SK-N-SH (cell line): ENCODE measurements around the gene TUFT1. TPM values are rescaled to one million over a fixed set of nuclear protein-coding genes. Genes with fewer than 3 reads are reported as not detected.
"Not testable (repeated sequence)": the region's sequence is repeated elsewhere in the genome, so short reads cannot be mapped to it uniquely, and the experiment has no call there.

Source experiments
- CTCF ChIA-PET: fragments of 300-600, 350-600 bp; formaldehyde crosslinking; extraction: SDS; loops from one replicate; lab custom pipeline; 2021; lab: Yijun Ruan, JAX
- POLR2A ChIA-PET: fragments of 350-600 bp; sonication (Branson Sonifier 250); formaldehyde crosslinking; extraction: SDS; loops from one replicate; lab custom pipeline; 2020; ENCODE audit warnings: antibody characterized with exemption, inconsistent platforms; lab: Yijun Ruan, JAX
- DNase-seq: peaks from one replicate; pipeline ENCODE4 v3.0.0; 2012
- H2AFZ ChIP-seq: fragments of 200-600 bp; sonication (generic); 2 replicates; pipeline ENCODE4 v1.8.1; 2016; ENCODE audit warnings: antibody characterized with exemption, mild to moderate bottlenecking, low read depth
- H3F3A ChIP-seq: fragments of 200-600 bp; sonication (generic); replicated peaks from 2 replicates; pipeline ENCODE3; 2016; ENCODE audit warnings: antibody characterized with exemption, mild to moderate bottlenecking; ENCODE audit not compliant: insufficient read depth
- H3K27ac ChIP-seq, 2 experiments: fragments of 200-500 bp in 1 of 2; fragments of 200-600 bp in 1 of 2; sonication (Bioruptor generic) in 1 of 2; sonication (generic), shearing (Covaris generic) in 1 of 2; 2 replicates each; pipeline versions ENCODE4 v1.5.1 to v1.6.1; 2014 to 2016; ENCODE audit warnings: low read depth in 2 of 2, inconsistent platforms in 1 of 2, low read length in 1 of 2, mild to moderate bottlenecking in 1 of 2, mixed read lengths in 1 of 2
- H3K27me3 ChIP-seq: fragments of 200-600 bp; sonication (generic), shearing (Covaris generic); 2 replicates; pipeline ENCODE4 v1.6.1; 2016; ENCODE audit warnings: mixed run types; ENCODE audit not compliant: insufficient read depth
- H3K36me3 ChIP-seq, 2 experiments: fragments of 200-500 bp in 1 of 2; fragments of 200-600 bp in 1 of 2; sonication (Bioruptor generic) in 1 of 2; sonication (generic) in 1 of 2; replicated peaks in 1 of 2; 2 replicates each; pipeline versions ENCODE3 to v1.5.1; 2014 to 2016; ENCODE audit warnings: low read length in 1 of 2, mild to moderate bottlenecking in 1 of 2; ENCODE audit not compliant: insufficient read depth in 2 of 2, control insufficient read depth in 1 of 2
- H3K4me1 ChIP-seq, 2 experiments: fragments of 200-500 bp in 1 of 2; fragments of 200-600 bp in 1 of 2; sonication (Bioruptor generic) in 1 of 2; sonication (generic), shearing (Covaris generic) in 1 of 2; 2 replicates each; pipeline versions ENCODE4 v1.5.1 to v1.6.1; 2014 to 2016; ENCODE audit warnings: low read depth in 1 of 2, low read length in 1 of 2, mixed run types in 1 of 2; ENCODE audit not compliant: insufficient read depth in 2 of 2, control insufficient read depth in 1 of 2
- H3K4me2 ChIP-seq: fragments of 200-600 bp; sonication (generic), shearing (Covaris generic); 2 replicates; pipeline ENCODE4 v1.6.1; 2017; ENCODE audit warnings: mixed run types
- H3K4me3 ChIP-seq, 2 experiments: fragments of 200-500 bp in 1 of 2; fragments of 200-600 bp in 1 of 2; sonication (Bioruptor generic) in 1 of 2; sonication (generic), shearing (Covaris generic) in 1 of 2; 2 replicates each; pipeline versions ENCODE4 v1.5.1 to v1.8.1; 2014 to 2016; ENCODE audit warnings: low read depth in 2 of 2, inconsistent platforms in 1 of 2, low read length in 1 of 2, mild to moderate bottlenecking in 1 of 2, mixed read lengths in 1 of 2, moderate library complexity in 1 of 2
- H3K79me2 ChIP-seq: fragments of 200-600 bp; sonication (generic); 2 replicates; pipeline ENCODE4 v1.8.1; 2017; ENCODE audit warnings: mild to moderate bottlenecking; ENCODE audit not compliant: insufficient read depth
- H3K9ac ChIP-seq: fragments of 200-600 bp; sonication (generic); 2 replicates; pipeline ENCODE4 v1.6.1; 2017; ENCODE audit warnings: mixed run types
- H3K9me2 ChIP-seq: fragments of 200-600 bp; sonication (generic); 2 replicates; pipeline ENCODE4 v1.6.1; 2017; ENCODE audit warnings: mixed run types
- H3K9me3 ChIP-seq: fragments of 200-600 bp; sonication (generic); 2 replicates; pipeline ENCODE4 v1.6.1; 2017; ENCODE audit warnings: mixed run types, mild to moderate bottlenecking, moderate library complexity
- H4K20me1 ChIP-seq: fragments of 200-600 bp; sonication (generic); 2 replicates; pipeline ENCODE4 v1.6.1; 2017; ENCODE audit warnings: mild to moderate bottlenecking, mixed run types; ENCODE audit not compliant: insufficient read depth
- CHD2 ChIP-seq: fragments of 150-350 bp; IDR thresholded peaks from 2 replicates; pipeline ENCODE4 v1.6.1; 2018; ENCODE audit warnings: low read length; ENCODE audit not compliant: partially characterized antibody
- EZH2phosphoT487 ChIP-seq: fragments of 200-600 bp; sonication (generic); IDR thresholded peaks from 2 replicates; pipeline ENCODE4 v1.6.1; 2017; ENCODE audit warnings: low read depth, mixed run types, mild to moderate bottlenecking, antibody characterized with exemption, moderate library complexity, borderline replicate concordance
- FOXJ3 ChIP-seq: sonication (generic); formaldehyde crosslinking; IDR thresholded peaks from 2 replicates; pipeline ENCODE4 v1.5.1; 2020; ENCODE audit warnings: mild to moderate bottlenecking, missing genetic modification reagents
- FOXM1 ChIP-seq: IDR thresholded peaks from 2 replicates; pipeline ENCODE4 v1.4.0; 2012; ENCODE audit warnings: low read depth, mild to moderate bottlenecking
- MEF2A ChIP-seq: IDR thresholded peaks from 2 replicates; pipeline ENCODE4 v1.4.0; 2012; ENCODE audit warnings: low read depth, borderline replicate concordance
- NRF1 ChIP-seq: IDR thresholded peaks from 2 replicates; pipeline ENCODE4 v1.6.1; 2012; ENCODE audit warnings: low read depth, mild to moderate bottlenecking, low read length
- POLR2AphosphoS5 ChIP-seq: IDR thresholded peaks from 2 replicates; pipeline ENCODE4 v1.6.1; 2012; ENCODE audit warnings: low read depth, low read length
- RCOR1 ChIP-seq: fragments of 150-350 bp; IDR thresholded peaks from 2 replicates; pipeline ENCODE4 v1.6.1; 2017; ENCODE audit warnings: antibody characterized with exemption, low read length
- REST ChIP-seq: IDR thresholded peaks from 2 replicates; pipeline ENCODE4 v1.6.1; 2012; ENCODE audit warnings: mild to moderate bottlenecking, low read depth, low read length, moderate library complexity
- TAF1 ChIP-seq: IDR thresholded peaks from 2 replicates; pipeline ENCODE4 v1.6.1; 2012; ENCODE audit warnings: low read depth, mild to moderate bottlenecking, low read length, moderate library complexity, borderline replicate concordance
- TEAD4 ChIP-seq: IDR thresholded peaks from 2 replicates; pipeline ENCODE4 v1.4.0; 2012; ENCODE audit warnings: mild to moderate bottlenecking, borderline replicate concordance; ENCODE audit not compliant: insufficient read depth
- USF2 ChIP-seq: fragments of 150-350 bp; IDR thresholded peaks from 2 replicates; pipeline ENCODE4 v1.6.1; 2017; ENCODE audit warnings: antibody characterized with exemption, low read length, low read depth, borderline replicate concordance
- WGBS: methylation state at CpG from one replicate; pipeline ENCODE4 v1.1.6; 2017; ENCODE audit warnings: low lambda C conversion rate; 5-methylcytosine and 5-hydroxymethylcytosine counted together
- polyA plus RNA-seq, 3 experiments: library from polyadenylated mRNA; depleted of rRNA; stranded (reverse); fragments of >200 nt; gene quantifications; 2 replicates each; pipeline ENCODE4 v1.2.3, GENCODE V29; 2012

Gene TUFT1
- polyA plus RNA-seq, 1 of the 3 experiments (the other 2 are of a cell fraction): 20.6 TPM

DNA sequence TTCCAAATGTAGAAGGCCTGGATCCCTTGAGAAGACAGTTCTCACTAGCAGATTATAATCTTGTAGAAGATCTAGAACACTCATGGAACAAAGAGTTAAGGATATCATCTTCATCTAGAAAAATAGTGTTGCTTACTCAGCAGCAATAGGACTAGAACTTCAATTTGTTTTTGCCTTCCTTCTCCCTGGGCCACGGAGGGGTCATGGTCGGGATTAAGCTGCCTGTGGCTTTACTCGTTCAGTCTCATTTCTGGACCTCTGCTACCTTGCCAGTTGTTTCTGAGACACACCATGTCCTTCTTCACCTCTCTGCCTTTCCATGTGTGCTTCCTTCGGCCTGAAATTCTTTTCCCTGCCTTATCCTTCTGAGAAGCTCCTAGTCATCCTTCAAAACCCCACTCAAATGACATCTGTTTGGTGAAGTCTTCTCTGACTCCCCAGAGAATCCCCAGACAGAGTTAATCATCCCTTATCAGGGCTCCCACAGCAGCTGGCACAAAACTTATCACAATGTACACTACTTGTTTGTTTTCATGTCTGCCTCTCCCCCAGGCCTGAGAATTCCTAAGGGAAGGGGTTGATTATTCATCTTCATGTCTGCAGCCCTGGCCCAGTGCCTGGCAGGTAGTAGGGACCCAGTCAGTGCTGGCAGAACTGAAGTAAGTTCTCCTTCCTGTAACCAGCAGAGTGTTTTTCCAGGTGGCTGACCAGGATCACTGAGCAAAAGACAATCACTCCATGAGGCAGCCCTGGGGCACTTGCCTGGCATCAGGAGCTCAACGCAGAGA lies 56.3 kb downstream of the TUFT1 start:
- no peaks in the 10 kb centered on the region for H4K20me1 ChIP-seq
- H2AFZ ChIP-seq: no peak overlapping the region
- ChIA-PET CTCF (interaction anchor here (0.7 to 4.0 kb wide), 11 partner anchors 9 to 251 kb away, joined by 3 to 28 read pairs (median 4); no protein-coding TSS in a partner anchor), POLR2A (no interaction called here)
- DNase-seq: peak; percentile 56
- no peaks in the 10 kb centered on the region for H3K79me2 ChIP-seq
- 74% methylated on average over 5 of the region's 5 CpGs for WGBS
- peaks cover 0 to 6% of the 10 kb centered on the region in 2 experiments; a peak in 1 of 4 replicates for H3K4me1 ChIP-seq
- no peak overlapping the region for H3K4me3 ChIP-seq
- H3K9me3 ChIP-seq: no peaks in the 10 kb centered on the region
- no peak overlapping the region for H3K9ac ChIP-seq
- H3F3A ChIP-seq: no peaks in the 10 kb centered on the region
- H3K9me2 ChIP-seq: no peaks in the 10 kb centered on the region
- no peak overlapping the region for H3K4me2 ChIP-seq
- no peak for TF ChIP-seq EZH2phosphoT487
- TF ChIP-seq, all 33 proteins: peak for 0
- H3K27ac ChIP-seq: peak overlapping the region in 1 of 2 experiments; percentile 11; a peak in 1 of 4 replicates
- no peaks in the 10 kb centered on the region for H3K36me3 ChIP-seq
- H3K27me3 ChIP-seq: no peaks in the 10 kb centered on the region

- CTCF ChIA-PET: interaction anchor here (0.6 kb wide), 1 partner anchor 140 kb away, joined by 3 read pairs; no protein-coding TSS in a partner anchor
- H3K79me2 ChIP-seq, H3K27me3 ChIP-seq, H3F3A ChIP-seq, H3K9me2 ChIP-seq, H2AFZ ChIP-seq, H3K9ac ChIP-seq, H3K9me3 ChIP-seq, H3K4me2 ChIP-seq, DNase-seq, H3K27ac ChIP-seq, H3K4me1 ChIP-seq, H3K4me3 ChIP-seq, H4K20me1 ChIP-seq, H3K36me3 ChIP-seq, POLR2A ChIA-PET: not testable (repeated sequence)
- 86% methylated on average over 5 of the region's 5 CpGs for WGBS
Measured at GRCh38 chr1:151602550-151602949, 62.4 kb downstream of the TUFT1 start.

- TF ChIP-seq POLR2AphosphoS5: no peak
- no peak for TF ChIP-seq FOXJ3
- TF ChIP-seq REST: no peak
- TF ChIP-seq RCOR1: no peak
- TF ChIP-seq NRF1: no peak
- no peak for TF ChIP-seq TEAD4
- TF ChIP-seq MEF2A: no peak
- TF ChIP-seq TAF1: no peak
- TF ChIP-seq FOXM1: no peak
- TF ChIP-seq USF2: no peak
- TF ChIP-seq CHD2: no peak
- H3K4me3 ChIP-seq: no peak overlapping the region
- WGBS: 72% methylated on average over 2 of the region's 2 CpGs
- ChIA-PET CTCF (interaction anchor here (0.8 kb wide), 1 partner anchor 11 kb away, joined by 4 read pairs; no protein-coding TSS in a partner anchor), POLR2A (no interaction called here)
- no peaks in the 10 kb centered on the region; a peak in 1 of 4 replicates for H3K4me1 ChIP-seq
- H3K79me2 ChIP-seq: no peaks in the 10 kb centered on the region
- H3F3A ChIP-seq: no peaks in the 10 kb centered on the region
- no peaks in the 10 kb centered on the region for H4K20me1 ChIP-seq
- no peak for DNase-seq
- H3K36me3 ChIP-seq: no peaks in the 10 kb centered on the region
- no peaks in the 10 kb centered on the region for H3K9me3 ChIP-seq
- H3K4me2 ChIP-seq: no peak overlapping the region
- H3K9me2 ChIP-seq: no peaks in the 10 kb centered on the region
- H3K27ac ChIP-seq: no peak overlapping the region
- H3K9ac ChIP-seq: no peak overlapping the region
- no peak overlapping the region for H2AFZ ChIP-seq
- H3K27me3 ChIP-seq: no peaks in the 10 kb centered on the region
Measured at GRCh38 chr1:151604291-151604690, 64.2 kb downstream of the TUFT1 start.
